ENCODE data around the gene TNRC6B.
"Not testable (repeated sequence)": the region's sequence is repeated elsewhere in the genome, so short reads cannot be mapped to it uniquely, and the experiment has no call there.

TNRC6B gene
- 284 to 322 reads per million in 2 donors for total RNA-seq

- peak in 4 of 5 experiments; percentile 52 to 99 (median 74) for DNase-seq
Observed at GRCh38 chr22:40177738-40178416, at the start of gene TNRC6B. TNRC6B (plus strand) TSS chr22:40177925; CDS start chr22:40178136, 211 bp downstream.

- DNase-seq = peak in 2 of 5 experiments; percentile 17 to 70
Observed at GRCh38 chr22:40128989-40129388, 48.7 kb upstream of the TNRC6B start.

GRCh38 chr22:40137132-40137531, 40.6 kb upstream of the TNRC6B start:
- DNase-seq = no peak

GRCh38 chr22:40138866-40139265, 38.9 kb upstream of the TNRC6B start:
- DNase-seq = no peak

- DNase-seq = no peak
Observed at GRCh38 chr22:40147388-40148176, 30.1 kb upstream of the TNRC6B start.

- DNase-seq = no peak
Observed at GRCh38 chr22:40153192-40153591, 24.5 kb upstream of the TNRC6B start.

GRCh38 chr22:40153705-40154104, 24.0 kb upstream of the TNRC6B start:
- DNase-seq = no peak

GRCh38 chr22:40156001-40156516, 21.7 kb upstream of the TNRC6B start:
- peak in 1 of 5 experiments; percentile 48 for DNase-seq

GRCh38 chr22:40156682-40157081, 21.0 kb upstream of the TNRC6B start:
- DNase-seq = not testable (repeated sequence)

- DNase-seq = no peak
Observed at GRCh38 chr22:40157330-40157945, 20.3 kb upstream of the TNRC6B start.

GRCh38 chr22:40161194-40161593, 16.5 kb upstream of the TNRC6B start:
- no peak for DNase-seq

- DNase-seq = not testable (repeated sequence)
Observed at GRCh38 chr22:40165537-40165936, 12.2 kb upstream of the TNRC6B start.

- DNase-seq = no peak
Observed at GRCh38 chr22:40175611-40176244, 2.0 kb upstream of the TNRC6B start.

- peak; percentile 12 to 91 (median 55) for DNase-seq
Observed at GRCh38 chr22:40176921-40177737, 596 bp upstream of the TNRC6B start.

- peak in 2 of 5 experiments; percentile 14 to 75 for DNase-seq
Observed at GRCh38 chr22:40178417-40179409, 988 bp downstream of the TNRC6B start.

GRCh38 chr22:40179526-40179925, 1.8 kb downstream of the TNRC6B start:
- no peak for DNase-seq

GRCh38 chr22:40180403-40180802, 2.7 kb downstream of the TNRC6B start:
- no peak for DNase-seq

GRCh38 chr22:40181323-40181722, 3.6 kb downstream of the TNRC6B start:
- no peak for DNase-seq

GRCh38 chr22:40182231-40182835, 4.6 kb downstream of the TNRC6B start:
- DNase-seq = no peak

- DNase-seq = peak in 1 of 5 experiments; percentile 50
Observed at GRCh38 chr22:40183029-40183581, 5.4 kb downstream of the TNRC6B start.

Measured in T-helper 2 cell (primary cell).